ENCODE results near the gene FITM2.

DNA sequence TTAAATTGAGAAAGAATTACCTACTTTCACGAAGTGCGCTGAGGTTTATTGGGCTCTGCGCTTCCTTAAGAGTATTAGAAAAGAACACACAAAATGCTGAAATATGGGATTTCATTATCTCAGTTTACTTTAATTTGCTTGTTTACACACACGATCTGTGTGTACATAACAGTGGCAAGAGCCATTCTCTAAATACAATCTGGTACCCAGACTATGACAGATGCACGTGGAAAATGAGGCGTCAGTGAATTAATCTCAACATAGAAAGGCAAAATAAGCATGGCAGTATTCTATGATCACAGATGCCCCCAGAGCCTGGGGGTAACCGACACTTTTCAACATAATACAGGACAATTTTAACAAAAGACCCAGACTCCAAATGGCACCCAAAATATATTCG, 8.3 kb downstream of the FITM2 start:
- TF ChIP-seq, protein P1, sequence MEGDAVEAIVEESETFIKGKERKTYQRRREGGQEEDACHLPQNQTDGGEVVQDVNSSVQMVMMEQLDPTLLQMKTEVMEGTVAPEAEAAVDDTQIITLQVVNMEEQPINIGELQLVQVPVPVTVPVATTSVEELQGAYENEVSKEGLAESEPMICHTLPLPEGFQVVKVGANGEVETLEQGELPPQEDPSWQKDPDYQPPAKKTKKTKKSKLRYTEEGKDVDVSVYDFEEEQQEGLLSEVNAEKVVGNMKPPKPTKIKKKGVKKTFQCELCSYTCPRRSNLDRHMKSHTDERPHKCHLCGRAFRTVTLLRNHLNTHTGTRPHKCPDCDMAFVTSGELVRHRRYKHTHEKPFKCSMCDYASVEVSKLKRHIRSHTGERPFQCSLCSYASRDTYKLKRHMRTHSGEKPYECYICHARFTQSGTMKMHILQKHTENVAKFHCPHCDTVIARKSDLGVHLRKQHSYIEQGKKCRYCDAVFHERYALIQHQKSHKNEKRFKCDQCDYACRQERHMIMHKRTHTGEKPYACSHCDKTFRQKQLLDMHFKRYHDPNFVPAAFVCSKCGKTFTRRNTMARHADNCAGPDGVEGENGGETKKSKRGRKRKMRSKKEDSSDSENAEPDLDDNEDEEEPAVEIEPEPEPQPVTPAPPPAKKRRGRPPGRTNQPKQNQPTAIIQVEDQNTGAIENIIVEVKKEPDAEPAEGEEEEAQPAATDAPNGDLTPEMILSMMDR (IDR thresholded peaks at IDR 0.05) = no peak
- TF ChIP-seq POLR2A (IDR thresholded peaks at IDR 0.05) = no peak

Measured in heart left ventricle (tissue), 13 donors.